Tibial nerve (tissue), 4 donors: ENCODE data around the gene OTUD7B. TPM values are rescaled to one million over a fixed set of nuclear protein-coding genes. Genes with fewer than 3 reads are reported as not detected.
"Not testable (repeated sequence)": the region's sequence is repeated elsewhere in the genome, so short reads cannot be mapped to it uniquely, and the experiment has no call there.

ENCODE experiments used
- DNase-seq, 2 donors: peaks; one replicate each; pipeline ENCODE4 v3.0.0-alpha.2; 2019; ENCODE audit warnings: low spot score in 2 of 2
- H3K27ac ChIP-seq, 4 donors: fragments of 200-600 bp; sonication (generic) in 3 of 4; one replicate each; pipeline ENCODE4 v1.5.1; 2017 to 2019; ENCODE audit warnings: mild to moderate bottlenecking in 1 of 4
- H3K27me3 ChIP-seq, 2 donors: fragments of 200-600 bp; sonication (generic) in 1 of 2; one replicate each; pipeline versions ENCODE4 v1.5.1 to v1.6.0; 2017 to 2019
- H3K36me3 ChIP-seq, 3 donors: fragments of 200-600 bp; sonication (generic); one replicate each; pipeline ENCODE4 v1.5.1; 2018 to 2019
- H3K4me1 ChIP-seq, 4 donors: fragments of 200-600 bp; sonication (generic) in 3 of 4; one replicate each; pipeline ENCODE4 v1.5.1; 2017 to 2019
- H3K4me3 ChIP-seq, 4 donors: fragments of 200-600 bp; sonication (generic) in 3 of 4; one replicate each; pipeline ENCODE4 v1.5.1; 2017 to 2019; ENCODE audit warnings: mild to moderate bottlenecking in 1 of 4, moderate library complexity in 1 of 4
- H3K9me3 ChIP-seq, 4 donors: fragments of 200-600 bp; sonication (generic) in 3 of 4; one replicate each; pipeline ENCODE4 v1.5.1; 2017 to 2019
- EP300 ChIP-seq, 2 donors: sonication (generic); formaldehyde crosslinking; IDR thresholded peaks; one replicate each; pipeline ENCODE4 v1.6.1; 2017; ENCODE audit warnings: antibody characterized with exemption in 2 of 2, mild to moderate bottlenecking in 1 of 2
- POLR2A ChIP-seq, 2 donors: fragments of 450-650 bp; IDR thresholded peaks; one replicate each; pipeline ENCODE4 v1.6.1; 2017; ENCODE audit warnings: antibody characterized with exemption in 2 of 2, mild to moderate bottlenecking in 2 of 2, moderate library complexity in 2 of 2
- WGBS, 2 donors: methylation state at CpG; one replicate each; pipeline ENCODE4 v1.1.5; 2018; 5-methylcytosine and 5-hydroxymethylcytosine counted together
- total RNA-seq, 4 donors: library from RNA; depleted of rRNA; stranded (reverse); fragments of >200 nt; gene quantifications; one replicate each; pipeline ENCODE4 v1.1.0, GENCODE V29; 2016
- TF ChIP-seq, protein P1 (sequence below), 5 experiments: fragments of 200-600 bp in 3 of 5; fragments of 450-650 bp in 2 of 5; sonication (generic) in 3 of 5; IDR thresholded peaks; one replicate each; pipeline ENCODE4 v1.5.1; 2016 to 2019; ENCODE audit warnings: antibody characterized with exemption in 5 of 5, mild to moderate bottlenecking in 3 of 5, moderate library complexity in 2 of 5

Gene OTUD7B
- total RNA-seq, 4 donors from 2014 or later, result 54.3 to 84.6 (median 80.1) TPM

DNA sequence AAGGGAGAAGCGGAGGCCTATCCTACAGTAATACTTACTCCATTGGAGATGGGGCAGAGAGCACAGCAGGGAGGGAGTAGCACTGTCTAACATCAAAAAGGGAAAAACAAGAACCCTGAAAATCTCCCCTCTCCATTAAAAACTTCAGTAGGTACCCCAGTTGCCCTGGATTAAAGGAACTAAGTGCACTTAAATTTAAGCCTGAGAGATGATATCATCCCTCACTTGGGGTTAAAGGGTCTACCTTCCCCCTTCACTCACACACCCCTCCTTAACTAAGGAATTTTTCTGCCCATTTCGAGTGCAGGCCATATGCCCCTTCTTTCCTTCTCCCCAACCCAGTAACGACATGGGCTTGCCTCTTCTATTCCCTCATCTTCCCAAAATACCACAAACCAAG is 70.1 kb downstream of the OTUD7B start:
- WGBS, 2 donors, result 77 to 82% methylated on average over 3 of the region's 3 CpGs
- Histone ChIP-seq H3K27me3 (no peaks in the 10 kb centered on the region), H3K4me1 (peaks cover 0 to 53% (median 24%) of the 10 kb centered on the region in 4 donors), H3K27ac (peak overlapping the region in 2 of 4 donors; percentile 83 to 91), H3K9me3 (no peaks in the 10 kb centered on the region), H3K4me3 (no peak overlapping the region), H3K36me3 (peaks cover 0 to 26% (median 9%) of the 10 kb centered on the region in 3 donors)
- no peak for DNase-seq
- TF ChIP-seq, protein P1, sequence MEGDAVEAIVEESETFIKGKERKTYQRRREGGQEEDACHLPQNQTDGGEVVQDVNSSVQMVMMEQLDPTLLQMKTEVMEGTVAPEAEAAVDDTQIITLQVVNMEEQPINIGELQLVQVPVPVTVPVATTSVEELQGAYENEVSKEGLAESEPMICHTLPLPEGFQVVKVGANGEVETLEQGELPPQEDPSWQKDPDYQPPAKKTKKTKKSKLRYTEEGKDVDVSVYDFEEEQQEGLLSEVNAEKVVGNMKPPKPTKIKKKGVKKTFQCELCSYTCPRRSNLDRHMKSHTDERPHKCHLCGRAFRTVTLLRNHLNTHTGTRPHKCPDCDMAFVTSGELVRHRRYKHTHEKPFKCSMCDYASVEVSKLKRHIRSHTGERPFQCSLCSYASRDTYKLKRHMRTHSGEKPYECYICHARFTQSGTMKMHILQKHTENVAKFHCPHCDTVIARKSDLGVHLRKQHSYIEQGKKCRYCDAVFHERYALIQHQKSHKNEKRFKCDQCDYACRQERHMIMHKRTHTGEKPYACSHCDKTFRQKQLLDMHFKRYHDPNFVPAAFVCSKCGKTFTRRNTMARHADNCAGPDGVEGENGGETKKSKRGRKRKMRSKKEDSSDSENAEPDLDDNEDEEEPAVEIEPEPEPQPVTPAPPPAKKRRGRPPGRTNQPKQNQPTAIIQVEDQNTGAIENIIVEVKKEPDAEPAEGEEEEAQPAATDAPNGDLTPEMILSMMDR (IDR thresholded peaks at IDR 0.05), result no peak
- no peak for TF ChIP-seq POLR2A (IDR thresholded peaks at IDR 0.05)
- no peak for TF ChIP-seq EP300 (IDR thresholded peaks at IDR 0.05)

DNA sequence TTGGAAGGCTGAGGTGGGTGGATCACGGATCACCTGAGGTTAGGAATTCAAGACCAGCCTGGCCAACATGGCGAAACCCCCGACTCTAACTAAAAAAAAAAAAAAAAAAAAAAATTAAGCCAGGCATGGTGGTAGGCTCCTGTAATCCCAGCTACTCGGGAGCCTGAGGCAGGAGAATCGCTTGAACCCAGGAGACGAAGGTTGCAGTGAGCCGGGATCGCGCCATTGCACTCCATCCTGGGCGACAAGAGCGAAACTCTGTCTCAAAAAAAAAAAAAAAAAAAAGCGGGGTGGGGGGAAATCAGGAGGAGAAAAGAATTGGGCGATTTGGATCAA is 71.9 kb downstream of the OTUD7B start:
- H3K9me3 ChIP-seq, H3K27me3 ChIP-seq, DNase-seq: not testable (repeated sequence)
- Histone ChIP-seq H3K4me3 (peak overlapping the region in 2 of 4 donors; percentile 27 to 29), H3K27ac (peak overlapping the region; percentile 67 to 91 (median 80)), H3K36me3 (peaks cover 0 to 15% (median 0%) of the 10 kb centered on the region in 3 donors), H3K4me1 (peaks cover 0 to 60% (median 25%) of the 10 kb centered on the region in 4 donors)
- WGBS, 2 donors, result 62 to 68% methylated on average over 13 of the region's 13 CpGs

DNA sequence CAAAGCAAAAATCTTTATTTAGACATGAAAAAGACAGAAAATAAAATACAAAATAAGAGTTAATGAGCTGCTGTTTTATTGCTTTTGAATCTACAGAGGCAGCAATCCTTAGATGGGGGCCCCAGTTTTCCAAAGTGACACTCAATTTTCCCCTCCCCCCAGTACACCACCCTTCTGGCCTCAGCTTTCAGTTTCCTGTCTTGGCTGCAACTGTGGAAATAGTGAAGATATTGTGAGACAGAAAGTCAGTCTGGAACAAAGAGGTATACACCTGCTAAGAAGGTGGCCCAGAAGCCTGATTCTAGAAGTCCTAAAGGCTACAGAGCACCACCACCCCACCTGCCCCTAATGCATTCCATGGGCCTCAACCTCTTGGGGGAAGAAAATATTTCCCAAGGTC is 72.8 kb downstream of the OTUD7B start:
- Histone ChIP-seq H3K9me3 (no peaks in the 10 kb centered on the region), H3K27ac (peak overlapping the region in 3 of 4 donors; percentile 67 to 91 (median 83)), H3K4me1 (peaks cover 0 to 60% (median 25%) of the 10 kb centered on the region in 4 donors), H3K27me3 (no peaks in the 10 kb centered on the region), H3K36me3 (peaks cover 0 to 14% (median 0%) of the 10 kb centered on the region in 3 donors), H3K4me3 (no peak overlapping the region)
- DNase-seq, result no peak
- TF ChIP-seq POLR2A (IDR thresholded peaks at IDR 0.05) (no peak), EP300 (IDR thresholded peaks at IDR 0.05) (no peak)
- TF ChIP-seq, protein P1 (IDR thresholded peaks at IDR 0.05), result no peak

DNA sequence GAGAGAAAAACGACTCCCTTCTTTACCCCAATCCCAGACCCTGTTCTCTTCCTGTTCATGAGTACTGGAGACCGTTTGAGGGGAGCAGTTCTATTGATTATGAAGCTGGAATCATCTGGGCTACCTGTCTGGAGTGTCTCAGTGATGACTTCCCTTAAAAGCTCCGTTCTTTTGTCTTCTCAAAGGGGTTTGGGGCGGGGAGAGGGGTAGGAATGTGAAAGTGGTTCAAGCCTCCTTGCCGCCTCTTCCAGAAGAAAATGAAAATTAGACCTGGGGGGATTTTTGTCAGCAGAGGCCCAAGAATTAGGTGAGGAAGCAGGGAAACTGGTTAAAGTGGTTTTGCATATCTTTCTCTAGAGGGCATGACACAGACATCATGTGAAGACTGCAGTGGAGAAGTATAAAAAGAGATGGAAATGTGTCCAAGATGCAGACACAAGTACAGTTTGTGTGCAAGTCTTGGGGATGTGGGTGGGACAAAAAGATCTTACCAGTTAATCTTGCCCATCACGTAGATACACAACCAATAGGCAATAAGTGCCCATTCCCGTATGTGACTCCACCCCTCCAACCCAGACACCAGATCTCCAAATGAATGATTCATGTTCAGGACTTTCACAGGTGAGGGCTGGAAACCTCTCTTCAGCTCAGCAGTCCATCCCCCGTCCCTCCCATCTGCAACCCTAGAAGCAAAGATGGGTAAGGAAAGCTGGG is 73.4 kb downstream of the OTUD7B start:
- Histone ChIP-seq H3K4me1 (peaks cover 0 to 56% (median 25%) of the 10 kb centered on the region in 4 donors), H3K27ac (peak overlapping the region; percentile 48 to 91 (median 75)), H3K36me3 (peaks cover 0 to 18% (median 0%) of the 10 kb centered on the region in 3 donors), H3K4me3 (peak overlapping the region; percentile 36 to 62 (median 55)), H3K9me3 (no peaks in the 10 kb centered on the region), H3K27me3 (no peaks in the 10 kb centered on the region)
- TF ChIP-seq, protein P1 (IDR thresholded peaks at IDR 0.05), result no peak
- TF ChIP-seq POLR2A (IDR thresholded peaks at IDR 0.05) (no peak), EP300 (IDR thresholded peaks at IDR 0.05) (no peak)
- 10% methylated on average over 8 of the region's 8 CpGs for WGBS, 2 donors
- DNase-seq, result no peak

DNA sequence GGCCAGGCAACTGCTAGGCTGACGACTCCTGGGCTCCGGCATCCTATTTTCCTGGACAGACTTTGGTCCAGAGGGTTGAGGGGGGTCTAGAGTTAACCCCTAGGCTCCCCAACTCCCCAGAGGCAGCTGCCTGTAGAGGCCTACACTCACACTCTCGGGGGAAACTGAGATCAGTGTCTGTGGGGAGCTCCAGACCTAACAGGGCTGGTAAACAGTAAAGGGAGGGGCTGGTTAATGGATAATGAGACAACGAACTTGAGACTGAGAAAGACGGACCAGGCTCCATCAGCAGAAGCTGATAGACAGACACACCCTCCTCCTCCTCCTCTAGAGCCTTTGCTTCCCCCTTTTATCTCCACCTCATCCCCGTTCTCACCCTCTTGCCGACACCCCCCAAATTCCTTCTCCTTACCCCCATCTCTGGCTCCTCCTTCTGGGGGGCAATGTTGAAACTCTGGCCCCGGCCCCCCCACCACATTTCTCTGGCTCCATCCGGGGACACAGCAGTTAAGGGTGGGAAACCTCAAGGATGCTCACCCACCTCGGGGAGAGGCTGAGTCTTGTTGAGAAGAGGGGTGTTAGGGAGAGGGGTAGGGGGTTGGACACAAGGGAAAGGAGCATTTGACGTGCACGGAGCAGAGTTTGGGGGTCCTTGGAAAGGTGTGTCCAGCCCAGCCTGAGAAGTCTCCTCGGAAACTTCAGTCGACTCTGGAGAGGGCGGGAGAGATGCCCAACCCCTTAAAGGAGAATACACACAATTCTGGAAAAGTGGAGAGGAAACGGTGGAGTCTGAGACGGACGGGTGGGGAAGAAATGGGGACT is 74.1 kb downstream of the OTUD7B start, which contains the start of gene MTMR11:
TSS of gene MTMR11 (minus strand) at position 710 of the 822 bp plus-strand sequence. CDS start at position 478, 232 bp downstream.
- Histone ChIP-seq H3K36me3 (peaks cover 0 to 25% (median 0%) of the 10 kb centered on the region in 3 donors), H3K4me1 (peaks cover 0 to 51% (median 25%) of the 10 kb centered on the region in 4 donors), H3K4me3 (peak within 1 kb of the TSS; percentile 36 to 62 (median 55)), H3K9me3 (no peaks in the 10 kb centered on the region), H3K27ac (peak within 1 kb of the TSS; percentile 48 to 91 (median 75)), H3K27me3 (no peaks in the 10 kb centered on the region)
- DNase-seq, result peak; percentile 26 to 49
- WGBS, 2 donors, result 10 to 11% methylated on average over 18 of the region's 18 CpGs
- TF ChIP-seq, protein P1 (IDR thresholded peaks at IDR 0.05), result no peak
- no peak for TF ChIP-seq EP300 (IDR thresholded peaks at IDR 0.05)
- TF ChIP-seq POLR2A (IDR thresholded peaks at IDR 0.05), result no peak
